ENCODE measurements around the gene PDGFD.

The PDGFD gene

DNA sequence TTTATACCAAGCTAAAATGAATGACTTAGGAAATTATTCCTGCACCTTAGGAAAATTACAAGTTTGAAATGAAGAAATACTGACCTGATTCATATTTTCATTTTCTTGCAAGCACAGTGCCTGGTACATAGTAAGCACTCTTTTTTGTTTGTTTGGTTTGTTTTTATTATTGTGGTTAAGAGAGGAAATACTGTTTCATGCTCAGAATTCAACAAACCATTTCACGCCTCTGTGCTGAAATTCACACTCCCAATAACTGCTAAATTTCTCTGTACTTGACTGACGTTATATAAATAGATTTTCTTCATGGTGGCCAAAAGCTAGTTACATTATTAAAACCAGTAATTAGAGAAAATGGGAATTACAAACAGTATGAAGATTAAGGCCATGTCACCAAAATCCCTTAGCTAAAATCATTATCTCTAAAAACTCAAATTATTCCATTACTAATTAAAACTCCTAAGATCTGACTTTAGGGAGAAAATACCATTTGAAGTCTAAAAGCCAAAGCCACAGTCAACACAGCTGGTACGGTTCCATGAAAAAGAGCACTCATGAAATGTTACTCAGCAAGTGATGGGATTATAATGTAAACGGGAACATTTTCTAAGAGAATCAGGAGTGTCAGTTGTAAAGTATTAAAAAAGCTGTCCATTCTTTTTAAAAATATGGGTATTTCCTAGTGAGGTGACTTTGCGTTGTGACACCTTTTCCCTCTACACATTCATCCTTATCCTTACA is 205.3 kb downstream of the PDGFD start:
- no peak for DNase-seq (ENCODE audit: low read depth in 3 of 3)

DNA sequence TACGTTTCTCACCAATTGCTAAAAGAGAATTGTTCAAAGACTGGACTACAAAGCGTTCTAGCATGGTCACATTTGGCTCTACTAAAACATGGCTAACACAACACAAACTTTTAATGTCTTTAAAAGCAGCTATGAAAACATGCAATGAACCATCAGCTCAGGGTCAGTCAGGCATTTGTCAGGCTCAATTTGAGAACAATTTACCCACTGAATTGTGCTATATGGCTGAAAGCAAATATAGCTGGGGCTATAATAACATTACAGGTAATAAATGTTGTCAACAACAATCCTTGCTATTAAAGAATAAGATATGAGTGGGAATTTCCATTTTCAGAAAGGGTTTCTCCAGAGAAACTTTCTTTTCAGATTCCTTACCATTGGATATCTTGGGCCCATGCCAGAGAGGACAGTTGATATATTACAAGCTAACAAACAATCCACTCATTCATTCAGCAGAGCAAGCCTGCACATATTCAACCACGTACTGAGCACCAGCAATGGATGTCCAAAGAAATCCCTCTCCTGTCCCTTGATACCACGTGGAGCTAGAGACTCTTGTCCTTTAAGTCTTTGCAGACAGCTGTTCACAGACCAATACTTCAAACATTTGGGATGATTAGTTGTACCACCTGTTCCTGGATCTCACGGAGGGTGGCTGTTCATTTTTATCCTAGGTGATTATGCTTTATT is 210.0 kb downstream of the PDGFD start:
- no peak for DNase-seq (ENCODE audit: low read depth in 3 of 3)

DNA sequence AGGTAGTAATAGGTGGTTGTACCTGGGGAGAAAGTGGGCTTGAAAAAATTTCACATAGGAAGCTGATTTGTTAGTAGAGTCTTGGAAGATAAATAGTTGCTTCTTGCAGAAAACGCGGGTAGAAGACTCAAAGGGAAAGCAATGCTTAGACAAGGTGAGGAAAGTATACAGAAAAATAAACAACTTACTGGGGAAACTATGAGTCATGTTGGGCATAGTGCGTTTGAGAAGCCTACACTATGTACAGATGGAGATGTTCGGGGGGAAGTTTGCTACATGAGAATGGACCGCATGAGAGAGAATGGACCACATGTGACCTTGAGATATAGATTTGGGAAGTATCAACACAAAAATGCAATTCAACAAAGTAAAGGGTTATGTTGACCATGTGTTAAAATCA is 214.2 kb downstream of the PDGFD start:
- DNase-seq (ENCODE audit: low read depth in 3 of 3), result no peak

DNA sequence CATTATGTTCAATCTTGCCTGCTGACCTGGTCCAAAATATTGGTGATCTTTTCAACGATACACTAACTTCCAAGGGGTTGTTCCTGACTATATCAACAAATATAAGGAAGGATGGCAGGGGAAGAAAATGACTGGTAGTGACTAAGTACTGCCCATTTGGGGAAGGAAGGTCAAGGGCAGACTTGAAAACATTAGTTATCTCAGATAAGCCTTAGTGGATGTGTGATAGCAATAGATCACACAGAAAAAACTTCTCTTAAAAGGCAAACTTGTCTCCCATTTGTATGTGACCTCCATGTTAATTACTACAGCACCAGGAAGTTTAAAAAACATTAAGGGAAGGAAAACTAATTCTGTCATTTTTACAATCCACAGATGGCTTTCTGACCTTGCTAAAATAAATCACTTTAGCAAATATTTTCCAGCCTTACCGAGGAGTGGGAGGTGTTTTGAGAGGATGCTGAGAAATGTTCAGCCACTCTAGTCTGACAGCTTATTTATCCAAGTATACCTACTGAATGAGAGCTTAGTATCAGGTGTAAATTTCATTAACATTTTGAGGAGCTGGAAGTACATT is 215.7 kb downstream of the PDGFD start:
- no peak for DNase-seq (ENCODE audit: low read depth in 3 of 3)

DNA sequence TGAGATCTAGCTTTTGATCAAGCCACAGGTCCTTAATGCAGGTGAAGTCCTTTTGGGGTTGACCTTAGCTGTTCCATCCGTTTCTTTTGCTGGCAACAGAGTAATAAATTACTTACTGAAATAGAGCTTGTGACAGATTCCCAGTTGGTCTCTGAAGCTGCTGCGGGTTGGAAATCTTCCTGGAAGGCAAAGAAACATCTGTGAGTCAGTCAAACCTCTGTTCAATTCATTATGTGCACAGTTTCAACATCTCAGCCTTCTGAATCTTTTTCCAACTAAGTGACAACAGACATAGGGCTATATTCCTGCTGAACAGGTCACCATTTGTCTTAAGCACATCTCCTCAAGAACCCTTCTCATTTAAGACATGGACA is 216.4 kb downstream of the PDGFD start:
- DNase-seq (ENCODE audit: low read depth in 3 of 3), result no peak

DNA sequence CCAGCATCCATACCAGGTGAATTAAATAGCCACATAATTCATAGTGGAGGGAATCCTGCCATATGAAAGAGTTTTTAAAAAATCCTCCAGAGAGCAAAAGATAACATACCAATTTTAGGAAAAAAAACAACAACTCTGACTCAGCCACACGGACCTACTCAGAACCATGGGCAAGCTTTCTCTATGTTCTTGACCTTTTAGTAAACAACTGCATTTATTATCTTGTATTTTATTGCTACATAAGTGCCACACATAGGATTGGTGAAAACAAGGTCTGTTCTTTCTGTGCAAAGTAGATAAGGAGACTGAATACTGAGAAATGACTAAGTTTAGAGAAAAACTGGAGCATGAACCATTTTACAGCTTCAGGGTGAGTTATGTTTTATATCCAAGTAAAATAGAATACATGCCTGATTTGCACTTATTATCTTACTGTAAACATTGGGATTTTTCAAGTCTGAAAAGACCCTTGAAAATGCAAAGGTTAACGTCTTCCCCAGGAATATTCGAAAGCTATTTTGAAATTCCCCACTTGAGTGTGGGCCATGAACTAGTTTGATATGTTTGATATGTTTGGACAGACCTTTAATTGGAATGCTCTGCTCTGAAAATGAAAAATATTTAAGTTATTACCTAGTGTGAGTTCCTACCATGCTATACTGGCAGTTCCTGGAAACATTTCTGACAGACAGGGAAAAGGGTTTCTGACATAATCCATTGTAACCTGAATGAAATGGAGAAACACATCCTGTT is 217.0 kb downstream of the PDGFD start:
- DNase-seq (ENCODE audit: low read depth in 3 of 3), result no peak

DNA sequence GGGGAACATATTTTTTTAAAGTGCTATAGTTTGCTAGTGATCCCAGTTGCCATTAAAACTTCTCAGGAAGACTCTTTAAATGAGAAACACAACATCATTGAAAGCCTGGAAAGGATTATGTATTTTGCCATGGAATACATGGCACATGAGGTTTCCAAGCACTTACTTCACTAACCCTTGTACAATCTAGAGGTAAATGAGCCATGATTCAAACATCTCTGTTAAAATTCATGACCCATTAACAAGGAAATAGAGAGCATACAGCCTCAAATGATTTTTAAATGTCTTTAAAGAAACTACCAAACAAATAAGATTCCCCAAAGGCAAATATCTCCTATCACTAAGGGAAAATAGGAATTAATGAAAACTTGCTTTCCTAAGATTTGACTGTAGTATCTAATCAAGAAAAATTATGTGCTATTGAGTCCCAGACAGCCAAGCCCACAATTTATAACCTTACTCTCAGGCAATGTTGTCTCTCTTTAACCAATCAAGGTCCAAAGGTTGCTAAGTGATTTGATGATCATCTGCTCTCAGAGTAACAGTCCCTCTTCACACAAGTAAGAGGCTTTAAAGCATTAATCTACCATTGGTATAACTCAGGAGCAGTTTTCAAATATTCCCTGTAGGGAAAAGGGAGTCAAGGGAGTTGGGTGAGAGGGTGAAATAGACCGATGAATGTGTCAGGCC is 219.6 kb downstream of the PDGFD start:
- DNase-seq (ENCODE audit: low read depth in 3 of 3), result no peak

DNA sequence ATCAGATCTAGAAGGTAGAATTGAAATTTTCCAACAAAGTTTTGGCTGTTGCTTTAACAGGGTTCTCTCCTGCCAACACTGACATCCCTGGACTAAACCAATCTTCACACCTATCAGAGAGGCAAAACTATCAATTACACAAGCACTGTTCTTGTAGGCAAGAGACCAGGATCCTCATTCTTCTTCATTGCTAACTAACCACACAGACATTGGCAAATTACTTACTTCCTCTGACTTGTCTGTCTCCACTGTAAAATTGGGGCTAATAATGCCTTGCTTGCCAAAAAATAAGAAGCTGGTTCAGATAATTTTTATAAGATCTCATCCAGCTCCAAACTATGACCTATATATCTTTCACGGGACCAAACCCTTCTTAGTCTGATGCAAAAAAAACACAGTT is 221.3 kb downstream of the PDGFD start:
- DNase-seq (ENCODE audit: low read depth in 3 of 3), result no peak

DNA sequence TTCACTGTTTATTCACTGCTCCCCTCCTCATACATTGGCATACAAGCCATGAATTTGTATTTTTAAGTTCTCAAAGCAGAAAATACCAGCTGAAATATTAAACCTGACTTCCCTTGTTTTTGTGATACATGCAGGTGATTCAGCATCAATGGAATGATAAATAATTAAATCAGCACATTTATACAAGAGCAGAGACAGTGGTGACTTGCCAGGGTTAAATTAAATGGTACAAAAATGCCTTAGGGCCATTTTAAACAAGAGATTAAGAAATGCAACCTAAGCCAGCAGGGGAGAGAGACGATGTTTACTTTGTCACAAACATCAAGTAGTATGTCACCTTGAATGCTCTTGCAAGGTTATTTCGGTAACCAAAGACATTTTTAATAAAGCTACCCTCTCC is 223.4 kb downstream of the PDGFD start:
- DNase-seq (ENCODE audit: low read depth in 3 of 3), result no peak

DNA sequence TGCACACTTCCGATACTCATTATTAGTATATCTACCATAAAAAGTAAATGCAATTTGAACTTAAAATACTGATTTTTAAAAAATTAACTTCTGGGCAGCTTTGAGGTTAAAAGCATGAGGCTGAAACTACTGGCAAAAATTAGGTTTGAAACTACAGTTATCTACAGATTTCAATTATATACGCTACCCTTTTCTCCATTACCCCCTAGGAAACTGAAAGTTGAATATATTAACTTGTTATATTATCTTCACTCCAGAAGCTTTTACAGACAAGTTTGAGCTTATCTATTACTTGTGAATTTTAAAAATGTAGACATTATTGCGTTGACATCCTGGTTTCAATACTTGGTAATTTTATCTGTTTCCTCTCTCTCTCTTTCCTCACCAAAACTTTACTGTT is 224.3 kb downstream of the PDGFD start:
- no peak for DNase-seq (ENCODE audit: low read depth in 3 of 3)

DNA sequence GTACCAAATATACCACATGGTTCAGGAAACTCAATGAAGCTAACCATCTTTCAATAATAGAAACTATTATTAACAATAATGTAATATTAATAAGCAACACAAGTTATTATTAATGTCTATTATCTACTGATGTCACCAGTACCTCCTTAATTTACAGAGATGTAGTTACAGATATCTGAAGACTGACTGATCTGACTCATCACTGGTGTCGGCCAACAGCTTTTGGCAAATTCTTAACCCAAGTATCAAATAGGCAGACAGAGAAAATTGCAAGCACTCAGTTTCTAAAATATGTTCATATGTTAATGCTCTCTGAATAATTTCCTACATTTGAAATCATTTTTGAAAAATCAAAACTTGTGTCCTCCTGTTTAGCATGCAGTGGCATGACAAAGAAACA is 227.9 kb downstream of the PDGFD start:
- DNase-seq (ENCODE audit: low read depth in 3 of 3), result no peak

DNA sequence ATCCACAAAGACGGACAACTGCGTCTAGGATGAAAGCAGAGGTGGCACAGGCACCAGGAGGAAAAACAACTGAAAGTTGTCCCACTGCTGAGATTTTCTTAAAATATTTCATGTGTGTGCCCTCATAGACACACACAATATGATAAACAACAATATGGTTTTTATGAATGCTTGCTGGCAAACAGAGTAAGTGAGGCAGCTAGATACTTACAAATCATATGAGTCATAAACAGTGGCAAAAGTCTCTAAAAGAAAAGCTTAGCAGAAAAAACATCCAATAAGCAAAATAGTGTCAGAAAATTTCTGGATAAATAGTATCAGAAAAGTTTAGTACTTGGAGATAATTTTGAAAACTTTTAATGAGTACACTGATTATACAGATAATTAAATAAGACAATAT is 228.7 kb downstream of the PDGFD start:
- no peak for DNase-seq (ENCODE audit: low read depth in 3 of 3)

DNA sequence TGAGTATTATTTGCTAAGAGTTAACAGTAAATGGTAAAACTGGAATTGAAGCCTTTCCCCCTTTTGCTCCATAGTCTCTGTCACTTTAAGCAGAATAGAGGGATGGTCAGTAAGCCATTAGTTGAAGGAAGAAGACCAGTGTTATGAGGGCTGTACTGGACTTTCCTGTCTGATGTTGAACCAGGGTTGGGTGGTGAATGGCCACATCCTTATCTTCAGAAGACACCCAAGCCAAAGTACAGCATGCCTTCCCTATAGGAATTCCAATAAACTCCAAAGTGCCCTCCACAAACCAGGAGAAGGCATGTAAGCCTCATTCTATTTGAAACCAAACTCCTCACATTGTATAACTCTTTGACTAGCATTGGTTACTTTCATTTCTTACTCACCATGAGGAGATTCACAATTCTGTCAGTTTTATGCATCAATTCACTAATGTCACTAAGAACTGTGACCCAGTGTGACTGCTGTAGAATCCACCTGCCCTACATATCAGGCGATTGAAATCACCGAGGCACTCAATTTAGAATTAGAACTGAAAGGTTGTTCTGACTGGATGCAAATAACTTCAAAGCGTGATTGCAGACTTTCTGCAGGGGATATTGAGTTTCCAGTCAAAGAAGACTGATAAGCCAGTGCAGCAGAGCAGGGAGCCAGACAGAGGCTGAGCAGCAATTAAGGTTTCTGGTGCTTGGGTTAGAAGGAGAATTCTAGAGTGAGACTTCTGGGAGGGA is 234.6 kb downstream of the PDGFD start:
- no peak for DNase-seq (ENCODE audit: low read depth in 3 of 3)

DNA sequence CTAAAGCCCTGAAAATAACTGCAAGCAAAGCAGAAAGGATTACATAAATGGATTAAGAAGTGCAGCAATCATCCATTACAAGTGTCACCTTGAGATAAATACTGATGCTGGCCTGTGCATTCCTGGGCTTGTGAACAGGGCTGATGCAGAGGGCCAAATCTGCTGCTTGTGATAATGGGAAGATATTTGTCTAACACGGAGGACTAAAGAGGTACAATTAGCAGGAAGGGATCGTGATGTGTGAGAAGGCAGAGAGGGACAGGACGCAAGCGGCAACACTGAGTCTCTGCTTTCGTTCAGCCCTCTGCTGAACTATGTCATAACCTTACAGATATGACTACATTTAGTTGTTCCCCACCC is 235.2 kb downstream of the PDGFD start:
- no peak for DNase-seq (ENCODE audit: low read depth in 3 of 3)

DNA sequence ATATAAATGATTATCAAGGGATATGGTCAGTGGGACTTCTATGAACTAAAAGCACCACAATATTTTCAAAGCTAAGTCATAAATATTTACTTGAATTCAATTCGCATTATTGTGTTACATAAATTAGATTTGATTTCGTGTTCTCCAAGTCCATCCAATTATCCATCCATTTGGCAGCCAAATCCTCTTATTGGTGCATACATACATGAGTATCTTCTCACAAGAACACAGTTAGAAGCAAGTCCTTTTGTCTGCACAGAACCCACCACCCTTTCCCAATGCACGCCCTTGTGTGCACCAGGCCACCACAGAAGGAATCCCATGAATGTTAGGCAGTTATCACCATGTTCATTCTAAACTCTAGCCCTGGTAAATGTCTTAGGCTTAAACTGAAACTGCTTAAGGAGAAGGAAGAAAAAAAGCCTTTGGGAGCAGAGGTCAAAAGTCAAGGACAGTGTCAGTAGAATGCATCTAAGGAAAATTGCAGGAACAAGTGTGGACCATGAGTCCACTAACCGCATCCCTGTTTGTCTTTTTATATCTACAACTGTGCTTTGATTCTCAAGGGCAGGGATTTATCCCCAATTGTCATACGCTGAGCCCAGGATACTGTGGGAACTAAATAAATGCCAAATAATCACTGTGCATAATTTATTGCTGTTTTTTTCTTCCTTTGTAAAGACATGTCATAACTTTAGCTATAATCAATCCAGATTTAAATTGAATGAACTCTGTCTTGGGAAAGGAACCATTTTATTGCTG is 235.7 kb downstream of the PDGFD start:
- no peak for DNase-seq (ENCODE audit: low read depth in 3 of 3)

DNA sequence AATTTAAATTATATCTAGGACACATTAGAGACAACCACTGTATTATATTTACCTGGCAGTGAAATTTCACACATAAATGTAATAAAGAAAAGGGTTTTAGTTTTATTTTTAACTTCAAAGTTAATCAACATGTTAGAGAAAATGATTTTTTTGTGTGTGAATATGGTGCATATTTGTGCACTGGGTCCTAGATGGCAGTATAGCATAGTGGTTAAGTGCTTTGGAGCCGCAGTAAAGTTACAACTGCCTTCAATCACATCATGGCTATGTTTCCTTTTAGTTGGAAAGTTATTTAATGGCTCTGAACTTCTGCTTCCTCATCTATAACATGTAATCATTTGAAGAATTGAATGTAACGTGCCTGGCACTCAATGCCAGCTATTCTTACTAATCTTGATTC is 236.4 kb downstream of the PDGFD start:
- no peak for DNase-seq (ENCODE audit: low read depth in 3 of 3)

DNA sequence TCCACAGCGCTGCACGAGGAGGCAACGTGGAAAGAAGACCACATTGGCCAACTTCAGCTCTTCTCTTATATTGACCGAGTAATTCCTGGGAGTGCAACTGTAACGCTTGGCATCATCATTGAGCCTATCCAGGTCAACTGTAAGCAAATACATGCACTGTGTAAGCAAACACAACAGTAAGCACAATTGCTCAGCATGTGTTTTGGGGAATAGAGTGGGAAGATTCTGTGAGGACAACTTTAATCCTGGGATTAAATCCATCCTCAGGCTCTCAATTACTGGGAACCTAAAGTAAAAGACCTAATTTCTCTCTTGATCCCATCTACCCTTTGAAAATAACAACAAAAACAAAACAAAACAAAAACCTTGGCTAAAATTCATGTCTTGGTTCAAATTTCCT is 237.0 kb downstream of the PDGFD start:
- DNase-seq (ENCODE audit: low read depth in 3 of 3), result no peak

DNA sequence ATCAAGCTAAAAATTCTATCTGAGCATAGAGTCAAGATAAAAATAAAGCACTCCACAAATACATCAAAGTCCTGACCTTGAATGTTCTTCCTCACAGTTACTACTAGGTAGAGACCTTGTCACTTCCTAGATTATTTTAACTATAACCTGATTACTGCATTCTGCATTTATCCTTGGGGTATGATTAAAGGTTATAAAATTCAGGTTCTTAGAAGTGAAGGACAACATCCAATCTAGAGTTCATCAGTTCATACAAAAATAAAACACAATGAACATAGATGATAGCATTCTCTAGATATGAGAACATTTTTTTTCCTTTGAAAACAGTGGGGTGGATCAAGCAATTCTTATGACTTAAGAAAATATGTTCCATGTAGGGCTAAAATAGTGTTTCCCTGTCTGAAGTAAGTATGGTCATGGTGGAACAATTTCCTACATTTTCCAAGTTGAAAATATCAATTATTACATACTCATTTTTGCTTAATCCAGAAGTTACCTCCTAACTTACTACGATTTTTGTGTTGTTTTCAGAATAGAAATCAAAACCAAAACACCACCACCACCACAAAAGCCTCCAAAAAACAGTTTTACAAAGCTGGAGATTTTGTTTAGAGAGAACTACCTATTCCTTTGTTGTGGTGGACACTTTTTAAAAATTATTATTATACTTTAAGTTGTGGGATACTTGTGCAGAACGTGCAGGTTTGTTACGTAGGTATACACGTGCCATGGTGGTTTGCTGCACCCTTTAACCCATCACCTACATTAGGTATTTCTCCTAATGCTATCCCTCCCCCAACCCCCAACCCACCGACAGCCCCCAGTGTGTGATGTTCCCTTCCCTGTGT is 239.6 kb downstream of the PDGFD start:
- DNase-seq (ENCODE audit: low read depth in 3 of 3), result no peak

DNA sequence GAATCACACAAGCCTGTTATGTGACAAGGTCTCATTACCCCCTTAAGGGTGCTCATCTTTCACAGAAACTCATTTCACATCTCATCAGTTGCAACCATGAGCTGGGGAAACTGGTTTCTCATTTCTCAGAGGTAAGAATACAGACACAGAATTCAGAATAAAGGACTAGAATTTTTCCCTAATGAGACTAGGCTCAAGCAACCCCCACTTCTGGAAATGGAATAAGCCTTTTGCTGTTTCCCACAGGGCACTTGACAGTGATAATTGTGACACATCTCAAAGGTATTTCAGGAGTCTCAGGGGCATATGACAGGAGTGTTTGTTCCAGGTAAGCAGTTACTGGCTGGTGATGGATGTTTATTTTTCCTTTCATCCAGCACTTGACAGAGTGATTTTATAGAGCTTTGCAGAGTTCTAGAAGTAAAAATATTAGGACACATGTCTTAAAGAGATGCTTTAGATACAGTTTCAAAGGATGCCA is 240.5 kb downstream of the PDGFD start:
- no peak for DNase-seq (ENCODE audit: low read depth in 3 of 3)

DNA sequence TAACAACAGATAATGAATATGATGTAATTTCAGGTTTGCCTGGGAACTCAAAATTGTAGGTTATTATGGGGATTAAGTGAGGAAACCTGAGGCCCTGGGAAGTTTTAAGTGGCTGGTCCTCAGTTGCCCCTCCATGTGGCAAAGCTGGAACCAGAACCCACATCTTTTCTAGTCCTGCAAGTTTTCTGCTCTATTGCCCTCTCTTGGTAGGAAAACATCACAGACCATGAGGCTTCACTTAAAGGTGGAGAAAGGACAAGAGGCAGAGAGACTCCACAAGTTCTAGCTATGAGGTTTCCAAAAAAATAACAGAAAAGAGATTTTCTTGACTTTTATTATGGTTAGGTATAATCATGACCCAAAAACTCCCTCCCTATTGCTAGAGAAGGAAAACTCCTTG is 243.0 kb downstream of the PDGFD start:
- no peak for DNase-seq (ENCODE audit: low read depth in 3 of 3)

Measured in stimulated activated CD4-positive, alpha-beta T cell treated with anti-CD3 and anti-CD28 coated beads, TNF-alpha, amount 100 ng/mL, for 24 hours (primary cell).